Measurements from ENCODE around the gene MBD5. TPM values are rescaled to one million over a fixed set of nuclear protein-coding genes. Genes with fewer than 3 reads are reported as not detected.

The MBD5 gene
- total RNA-seq, 1 experiment from 2014 or later = 12.6 TPM

DNA sequence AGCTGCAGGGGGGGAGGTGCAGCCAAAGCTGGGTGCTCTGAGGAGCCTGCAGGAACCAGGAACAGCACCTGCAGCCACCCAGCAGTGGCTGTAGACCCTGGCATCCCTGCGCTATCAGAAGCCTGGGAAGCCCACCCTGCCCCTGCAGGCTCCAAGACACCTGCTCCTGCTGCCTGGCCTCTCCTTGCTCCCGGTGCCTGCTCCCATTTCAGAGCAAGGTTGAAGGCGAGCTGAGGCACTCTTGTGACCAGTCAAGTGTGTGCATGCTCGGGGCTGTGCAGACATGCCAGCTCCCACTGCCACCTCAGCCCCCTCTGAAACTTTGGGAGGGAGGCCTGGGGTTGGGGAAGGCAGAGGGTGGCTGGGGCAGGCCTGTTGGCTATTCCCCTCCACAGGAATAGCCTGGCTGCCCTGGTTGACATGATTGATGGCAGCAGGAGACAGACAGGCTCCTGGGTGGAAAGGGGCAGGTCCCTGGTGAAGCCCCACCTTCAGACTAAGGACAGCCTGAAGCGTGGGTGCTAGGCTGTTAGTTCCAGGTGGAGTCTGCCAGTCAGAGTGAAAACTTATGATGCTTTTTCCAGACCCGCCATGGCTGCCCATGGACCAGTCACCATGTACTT, 151.4 kb downstream of the MBD5 start:
- Histone ChIP-seq H3K9me3 (replicated peaks) (no peaks in the 10 kb centered on the region), H3K4me1 (replicated peaks) (no peaks in the 10 kb centered on the region), H3K27me3 (replicated peaks) (no peaks in the 10 kb centered on the region), H3K36me3 (no peaks in the 10 kb centered on the region), H3K27ac (no peak overlapping the region), H3K4me3 (no peak overlapping the region)
- DNase-seq (ENCODE audit: low read depth in 1 of 2, low spot score in 2 of 2) = no peak

DNA sequence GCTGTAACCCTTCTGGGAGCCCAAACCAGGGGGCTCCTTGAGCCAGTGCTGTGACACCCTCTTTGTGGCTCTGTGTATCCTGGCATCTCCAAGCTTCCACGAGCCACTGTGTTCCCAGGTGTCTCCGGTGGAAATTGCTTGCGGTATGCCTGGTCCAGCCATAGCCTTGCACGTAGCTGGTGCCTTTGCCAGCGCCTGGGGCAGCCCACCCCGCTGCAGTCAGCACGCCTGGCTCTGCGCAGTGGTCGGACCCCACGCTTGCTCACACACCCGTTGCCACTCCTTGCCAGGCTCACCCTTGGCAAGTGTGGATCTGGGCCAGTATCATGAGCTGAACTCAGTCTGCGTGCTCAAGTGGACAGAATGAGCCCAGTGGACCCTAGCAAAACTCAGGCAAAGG, 152.3 kb downstream of the MBD5 start:
- no peaks in the 10 kb centered on the region for H3K4me1 ChIP-seq (replicated peaks)
- no peak for DNase-seq (ENCODE audit: low read depth in 1 of 2, low spot score in 2 of 2)
- H3K36me3 ChIP-seq = no peaks in the 10 kb centered on the region
- no peak overlapping the region for H3K4me3 ChIP-seq
- no peaks in the 10 kb centered on the region for H3K9me3 ChIP-seq (replicated peaks)
- no peak overlapping the region for H3K27ac ChIP-seq
- no peaks in the 10 kb centered on the region for H3K27me3 ChIP-seq (replicated peaks)

DNA sequence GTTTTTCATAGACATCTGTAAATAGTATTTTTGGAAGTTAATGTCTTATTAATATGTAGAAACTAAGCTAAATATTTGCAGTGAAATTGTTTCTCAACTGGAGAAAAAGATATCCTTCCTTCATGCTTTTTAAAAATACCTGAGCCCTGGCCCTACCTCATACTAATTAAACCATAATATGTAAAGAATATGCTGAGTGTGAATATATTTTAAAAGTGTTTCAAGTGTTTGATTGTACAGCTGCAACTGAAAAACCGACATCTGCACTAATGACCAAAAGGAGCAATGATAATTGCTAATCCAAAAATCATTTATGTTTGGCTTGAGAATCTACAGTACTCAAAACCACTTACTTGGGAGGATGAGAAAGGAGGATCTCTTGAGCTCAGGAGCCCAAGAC, 156.7 kb downstream of the MBD5 start:
- Histone ChIP-seq H3K27me3 (replicated peaks) (no peaks in the 10 kb centered on the region), H3K4me1 (replicated peaks) (no peaks in the 10 kb centered on the region)

DNA sequence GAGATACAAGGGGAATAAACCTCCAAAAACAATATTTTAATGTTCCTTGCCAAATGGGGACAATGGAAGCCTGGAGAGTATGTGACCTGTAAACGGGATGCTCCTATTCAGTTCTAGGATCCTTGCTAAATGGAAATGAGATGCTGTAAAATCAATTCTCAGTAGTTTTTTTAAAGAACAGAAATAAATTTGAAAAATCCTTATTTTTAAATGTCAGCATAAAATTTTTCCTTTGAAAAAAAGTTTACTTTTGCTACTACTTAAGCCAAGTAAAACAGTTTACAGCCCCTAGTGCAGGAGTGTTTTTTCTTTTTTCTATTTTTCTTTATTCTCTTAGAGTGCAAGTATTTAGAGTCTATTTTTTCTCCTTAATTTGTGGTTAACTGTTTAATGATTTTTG, 158.8 kb downstream of the MBD5 start:
- no peaks in the 10 kb centered on the region for H3K36me3 ChIP-seq
- no peaks in the 10 kb centered on the region for H3K9me3 ChIP-seq (replicated peaks)
- no peak overlapping the region for H3K27ac ChIP-seq
- no peak for DNase-seq (ENCODE audit: low read depth in 1 of 2, low spot score in 2 of 2)
- H3K4me3 ChIP-seq = no peak overlapping the region
- H3K27me3 ChIP-seq (replicated peaks) = no peaks in the 10 kb centered on the region
- no peaks in the 10 kb centered on the region for H3K4me1 ChIP-seq (replicated peaks)

More for the DNA sequence above, 156.7 kb downstream of the MBD5 start:
- H3K4me3 ChIP-seq = no peak overlapping the region
- H3K9me3 ChIP-seq (replicated peaks) = no peaks in the 10 kb centered on the region
- H3K36me3 ChIP-seq = no peaks in the 10 kb centered on the region
- no peak overlapping the region for H3K27ac ChIP-seq
- DNase-seq (ENCODE audit: low read depth in 1 of 2, low spot score in 2 of 2) = no peak

DNA sequence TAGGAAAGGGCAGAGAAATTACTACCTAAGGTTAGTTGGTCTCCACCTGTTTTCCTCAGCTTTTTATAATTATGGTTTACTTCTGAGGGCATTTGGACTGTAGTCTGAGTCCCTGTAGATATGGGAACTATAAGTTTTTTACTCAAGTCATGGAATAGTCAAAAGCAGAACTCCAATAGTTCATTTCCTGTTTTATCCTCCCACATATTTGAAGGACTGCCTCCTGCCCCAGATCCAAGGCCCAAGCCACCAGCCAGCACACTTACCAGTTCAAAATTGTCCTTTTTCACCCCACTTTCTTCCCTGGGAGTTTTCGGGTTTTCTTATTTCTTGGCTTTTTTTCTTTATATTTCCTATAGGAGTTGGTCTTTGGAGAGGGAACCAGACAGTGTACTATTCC, 164.1 kb downstream of the MBD5 start:
- no peaks in the 10 kb centered on the region for H3K9me3 ChIP-seq (replicated peaks)
- no peak for DNase-seq (ENCODE audit: low read depth in 1 of 2, low spot score in 2 of 2)
- no peaks in the 10 kb centered on the region for H3K36me3 ChIP-seq
- H3K4me3 ChIP-seq = no peak overlapping the region
- H3K27me3 ChIP-seq (replicated peaks) = no peaks in the 10 kb centered on the region
- no peaks in the 10 kb centered on the region for H3K4me1 ChIP-seq (replicated peaks)
- no peak overlapping the region for H3K27ac ChIP-seq

DNA sequence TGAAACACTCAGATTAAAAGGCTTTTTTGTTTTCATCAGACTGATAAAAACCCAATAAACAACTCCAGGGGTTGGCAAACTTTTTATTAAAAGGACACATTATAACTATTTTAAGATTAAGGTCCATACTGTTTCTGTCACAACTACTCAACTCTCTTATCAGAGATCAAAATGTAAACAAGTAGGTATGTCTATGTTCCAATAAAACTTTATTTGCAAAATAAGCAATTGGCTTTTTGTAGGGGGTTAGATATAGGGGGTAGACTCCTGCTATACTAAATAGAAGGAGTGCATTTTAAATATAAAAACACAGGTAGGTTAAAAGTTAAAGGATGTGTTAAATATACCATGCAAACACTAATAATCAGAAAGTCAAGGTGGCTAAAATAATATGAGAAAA, 174.0 kb downstream of the MBD5 start:
- Histone ChIP-seq H3K27ac (no peak overlapping the region), H3K4me1 (replicated peaks) (no peaks in the 10 kb centered on the region), H3K4me3 (no peak overlapping the region), H3K36me3 (no peaks in the 10 kb centered on the region), H3K9me3 (replicated peaks) (no peaks in the 10 kb centered on the region), H3K27me3 (replicated peaks) (no peaks in the 10 kb centered on the region)
- no peak for DNase-seq (ENCODE audit: low read depth in 1 of 2, low spot score in 2 of 2)

DNA sequence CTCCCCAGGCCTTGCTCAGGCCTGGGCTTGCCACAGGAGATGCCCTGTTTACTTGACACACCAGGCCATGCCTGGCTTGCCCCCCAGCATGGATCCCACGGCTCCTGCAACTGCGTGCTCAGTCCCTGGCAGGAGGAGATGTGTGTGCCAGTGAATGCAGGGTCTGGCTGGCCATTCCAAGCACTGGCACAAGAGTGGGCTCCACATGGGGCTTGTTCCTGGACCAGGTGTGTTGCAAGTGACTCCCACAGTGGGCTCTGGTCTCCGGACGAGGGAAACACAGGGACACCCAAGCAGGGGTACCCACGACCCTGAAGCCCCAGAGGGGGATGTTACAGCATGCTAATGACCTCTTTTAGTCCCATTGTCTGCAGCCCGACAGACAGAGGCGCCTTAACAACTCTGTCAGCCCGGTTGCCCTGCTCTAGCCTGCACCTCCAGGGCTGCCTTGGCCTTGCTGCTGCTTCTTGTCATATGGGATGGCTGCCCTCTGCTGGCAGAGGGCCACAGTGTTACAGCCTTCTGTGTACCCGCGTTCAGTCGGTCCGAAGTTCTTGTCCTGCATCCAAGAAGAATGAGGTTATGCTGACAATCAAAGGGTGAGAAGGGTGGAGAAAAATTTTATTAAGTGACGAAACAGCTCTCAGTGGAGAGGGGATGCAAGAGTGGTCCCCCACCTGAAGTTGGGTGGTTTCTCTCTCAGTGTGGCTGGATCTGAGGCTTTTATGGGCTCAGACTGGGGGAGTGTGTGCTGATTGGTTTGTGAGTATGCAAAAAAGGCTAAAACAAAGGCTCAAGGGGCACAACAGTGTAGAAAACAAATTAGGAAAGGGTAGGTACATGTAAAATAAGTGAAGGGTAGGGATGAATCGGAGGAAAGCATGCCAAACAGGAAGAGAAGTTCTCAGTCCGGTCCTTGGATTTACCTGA, 180.4 kb downstream of the MBD5 start:
- H3K4me1 ChIP-seq (replicated peaks) = no peaks in the 10 kb centered on the region
- no peak overlapping the region for H3K27ac ChIP-seq
- DNase-seq (ENCODE audit: low read depth in 1 of 2, low spot score in 2 of 2) = peak; percentile 22 to 52
- H3K9me3 ChIP-seq (replicated peaks) = no peaks in the 10 kb centered on the region
- H3K4me3 ChIP-seq = no peak overlapping the region
- H3K36me3 ChIP-seq = no peaks in the 10 kb centered on the region
- H3K27me3 ChIP-seq (replicated peaks) = no peaks in the 10 kb centered on the region

DNA sequence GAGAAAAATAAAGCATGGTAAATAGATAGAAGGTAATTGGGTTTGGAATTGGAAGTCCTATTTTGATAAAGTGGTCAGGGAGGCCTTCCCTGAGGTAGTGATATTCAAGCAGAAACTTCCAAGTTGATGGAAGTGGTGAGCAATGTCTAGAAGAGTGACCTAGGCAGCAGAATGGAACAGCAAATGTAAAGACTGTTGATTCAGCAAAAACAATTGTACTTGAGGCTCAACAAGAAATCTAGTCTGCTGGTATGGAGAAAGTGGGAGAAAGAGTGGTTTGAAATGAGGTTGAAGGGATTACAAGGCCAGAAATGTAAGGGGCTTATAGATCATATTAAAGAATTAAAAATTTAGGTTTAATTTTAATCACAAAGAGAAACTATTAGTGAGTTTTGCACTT, 181.3 kb downstream of the MBD5 start:
- no peak for DNase-seq (ENCODE audit: low read depth in 1 of 2, low spot score in 2 of 2)
- H3K27ac ChIP-seq = no peak overlapping the region
- no peaks in the 10 kb centered on the region for H3K9me3 ChIP-seq (replicated peaks)
- H3K4me1 ChIP-seq (replicated peaks) = no peaks in the 10 kb centered on the region
- no peaks in the 10 kb centered on the region for H3K36me3 ChIP-seq
- no peaks in the 10 kb centered on the region for H3K27me3 ChIP-seq (replicated peaks)
- no peak overlapping the region for H3K4me3 ChIP-seq

DNA sequence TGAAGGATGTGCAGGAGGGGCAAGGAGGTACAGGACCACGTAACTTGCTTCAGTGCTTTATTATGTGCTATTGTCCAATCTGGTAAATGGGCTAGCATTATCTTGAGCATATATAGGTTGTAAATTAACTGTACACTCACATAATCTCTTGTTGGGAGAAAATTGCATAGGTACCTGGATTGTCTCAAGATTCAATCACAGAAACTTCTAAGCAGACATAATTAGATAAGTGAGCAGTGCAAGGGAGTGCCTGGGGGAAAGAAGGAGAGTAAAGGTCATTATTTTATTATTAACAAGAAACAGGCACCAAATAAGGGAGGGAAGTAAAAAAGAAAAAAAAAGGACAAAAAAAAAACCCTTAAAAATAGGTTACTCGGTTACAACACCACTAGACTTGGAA, 186.2 kb downstream of the MBD5 start:
- no peaks in the 10 kb centered on the region for H3K36me3 ChIP-seq
- no peak overlapping the region for H3K4me3 ChIP-seq
- no peak overlapping the region for H3K27ac ChIP-seq
- no peak for DNase-seq (ENCODE audit: low read depth in 1 of 2, low spot score in 2 of 2)
- H3K27me3 ChIP-seq (replicated peaks) = no peaks in the 10 kb centered on the region
- no peaks in the 10 kb centered on the region for H3K9me3 ChIP-seq (replicated peaks)
- H3K4me1 ChIP-seq (replicated peaks) = peaks cover 3% of the 10 kb centered on the region; the same call in 1 of the 2 replicates

DNA sequence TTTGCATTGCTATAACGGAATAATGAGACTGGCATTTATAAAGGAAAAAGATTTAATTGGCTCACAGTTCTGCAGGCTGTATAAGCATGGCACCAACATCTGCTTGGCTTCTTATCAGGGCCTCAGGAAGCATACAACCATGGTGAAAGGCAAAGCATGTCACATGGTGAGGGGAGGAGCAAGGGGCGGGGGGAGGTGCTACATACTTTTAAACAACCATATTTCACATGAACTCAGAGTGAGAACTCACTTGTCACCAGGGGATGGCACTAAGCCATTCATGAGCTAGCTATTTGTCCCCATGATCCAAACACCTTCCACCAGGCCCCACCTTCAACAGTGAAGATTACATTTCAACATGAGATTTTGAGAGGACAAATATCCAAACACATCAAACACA, 188.7 kb downstream of the MBD5 start:
- DNase-seq (ENCODE audit: low read depth in 1 of 2, low spot score in 2 of 2) = no peak
- H3K4me1 ChIP-seq (replicated peaks) = peaks cover 3% of the 10 kb centered on the region; the same call in 1 of the 2 replicates

DNA sequence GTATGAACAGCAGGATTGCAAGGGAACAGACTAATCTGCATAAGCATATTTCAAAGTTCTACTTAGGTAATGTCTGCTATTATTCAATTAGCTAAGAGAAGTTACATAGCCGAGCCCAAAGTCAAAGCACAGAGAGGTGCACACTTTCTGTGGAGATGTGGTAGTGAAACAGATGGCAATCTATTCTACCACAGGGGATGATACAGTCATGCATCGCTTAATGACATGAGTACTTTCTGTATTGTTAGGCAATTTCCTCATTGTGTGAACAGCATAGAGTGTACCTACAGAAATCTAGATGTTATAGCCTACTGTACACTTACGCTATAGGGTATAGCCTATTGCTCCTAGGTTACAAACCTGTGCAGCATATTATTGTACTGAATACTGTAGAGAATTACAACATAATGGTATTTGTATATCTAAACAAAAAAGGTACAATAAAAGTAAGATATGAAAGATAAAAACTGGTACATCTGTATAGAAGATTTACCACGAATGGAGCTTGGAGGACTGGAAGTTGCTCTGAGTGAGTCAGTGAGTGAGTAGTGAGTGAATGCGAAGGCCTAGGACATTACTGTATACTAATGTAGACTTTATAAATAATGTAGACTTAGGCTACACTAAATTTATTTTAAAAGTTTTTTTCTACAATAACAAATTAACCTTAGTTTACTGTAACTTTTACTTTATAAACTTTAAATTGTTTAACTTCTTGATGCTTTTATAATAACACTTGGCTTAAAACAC, 197.6 kb downstream of the MBD5 start:
- no peaks in the 10 kb centered on the region for H3K4me1 ChIP-seq (replicated peaks)
- no peaks in the 10 kb centered on the region for H3K36me3 ChIP-seq
- H3K4me3 ChIP-seq = no peak overlapping the region
- DNase-seq (ENCODE audit: low read depth in 1 of 2, low spot score in 2 of 2) = no peak
- H3K9me3 ChIP-seq (replicated peaks) = peaks cover 14% of the 10 kb centered on the region; the same call in 1 of the 2 replicates
- no peak overlapping the region for H3K27ac ChIP-seq
- no peaks in the 10 kb centered on the region for H3K27me3 ChIP-seq (replicated peaks)

More for the DNA sequence above, 188.7 kb downstream of the MBD5 start:
- no peaks in the 10 kb centered on the region for H3K36me3 ChIP-seq
- H3K9me3 ChIP-seq (replicated peaks) = no peaks in the 10 kb centered on the region
- H3K4me3 ChIP-seq = no peak overlapping the region
- no peak overlapping the region for H3K27ac ChIP-seq
- no peaks in the 10 kb centered on the region for H3K27me3 ChIP-seq (replicated peaks)

DNA sequence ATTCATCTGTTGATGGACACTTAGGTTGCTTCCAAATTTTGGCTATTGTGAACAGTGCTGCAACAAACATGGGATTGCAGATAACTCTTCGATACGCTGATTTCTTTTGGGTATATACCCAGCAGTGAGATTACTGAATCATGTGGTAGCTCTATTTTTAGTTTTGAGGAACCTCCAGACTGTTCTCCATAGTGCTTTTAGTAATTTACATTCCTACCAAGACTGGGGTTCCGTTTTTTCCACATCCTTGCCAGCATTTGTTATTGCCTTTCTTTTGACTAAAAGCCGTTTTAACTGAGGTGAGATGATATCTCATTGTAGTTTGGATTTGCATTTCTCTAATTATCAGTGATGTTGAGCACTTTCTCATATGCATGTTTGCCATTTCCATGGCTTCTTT, 200.3 kb downstream of the MBD5 start:
- Histone ChIP-seq H3K27me3 (replicated peaks) (no peaks in the 10 kb centered on the region), H3K4me3 (no peak overlapping the region), H3K9me3 (replicated peaks) (peaks cover 14% of the 10 kb centered on the region; the same call in 1 of the 2 replicates), H3K4me1 (replicated peaks) (no peaks in the 10 kb centered on the region), H3K36me3 (no peaks in the 10 kb centered on the region), H3K27ac (no peak overlapping the region)
- DNase-seq (ENCODE audit: low read depth in 1 of 2, low spot score in 2 of 2) = no peak

DNA sequence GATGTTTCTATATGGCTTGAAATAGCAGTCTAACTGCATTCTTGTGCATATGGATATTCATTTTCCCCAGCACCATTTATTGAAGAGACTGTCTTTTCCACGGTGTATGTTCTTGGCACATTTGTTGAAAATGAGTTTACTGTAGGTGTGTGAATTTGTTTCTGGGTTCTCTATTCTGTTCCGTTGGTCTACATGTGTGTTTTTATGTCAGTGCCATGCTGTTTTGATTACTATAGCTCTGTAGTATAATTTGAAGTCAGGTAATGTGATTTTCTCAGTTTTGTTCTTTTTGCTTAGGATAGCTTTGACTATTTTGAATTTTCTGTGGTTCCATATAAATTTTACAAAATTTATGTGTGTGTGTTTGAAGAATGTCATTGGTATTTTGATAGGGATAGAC, 201.0 kb downstream of the MBD5 start:
- no peaks in the 10 kb centered on the region for H3K36me3 ChIP-seq
- H3K9me3 ChIP-seq (replicated peaks) = peaks cover 14% of the 10 kb centered on the region; the same call in 1 of the 2 replicates
- H3K4me3 ChIP-seq = no peak overlapping the region
- no peak for DNase-seq (ENCODE audit: low read depth in 1 of 2, low spot score in 2 of 2)
- H3K4me1 ChIP-seq (replicated peaks) = no peaks in the 10 kb centered on the region
- no peaks in the 10 kb centered on the region for H3K27me3 ChIP-seq (replicated peaks)
- H3K27ac ChIP-seq = no peak overlapping the region

DNA sequence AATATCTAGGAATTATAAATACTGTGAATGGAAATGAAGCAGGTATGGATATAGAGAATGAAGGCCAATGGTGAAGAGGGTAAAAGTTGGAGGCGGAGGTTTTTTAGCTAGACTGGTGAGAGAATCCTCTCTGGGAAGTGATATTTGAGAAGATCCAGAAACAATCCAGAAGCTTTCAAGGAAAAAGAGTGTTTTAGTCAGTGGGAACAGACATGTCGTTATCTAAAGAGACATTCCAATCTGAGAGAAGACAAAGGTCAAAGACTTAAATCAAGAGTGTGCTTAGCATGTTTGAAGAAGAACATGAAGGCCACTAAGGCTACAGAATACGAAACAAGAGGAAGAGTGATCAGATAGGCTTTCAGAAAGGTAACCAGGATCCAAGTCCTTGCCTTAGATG, 211.0 kb downstream of the MBD5 start:
- Histone ChIP-seq H3K27me3 (replicated peaks) (no peaks in the 10 kb centered on the region), H3K9me3 (replicated peaks) (no peaks in the 10 kb centered on the region), H3K4me3 (no peak overlapping the region), H3K27ac (no peak overlapping the region), H3K4me1 (replicated peaks) (no peaks in the 10 kb centered on the region), H3K36me3 (no peaks in the 10 kb centered on the region)
- no peak for DNase-seq (ENCODE audit: low read depth in 1 of 2, low spot score in 2 of 2)
